Neural cell (in vitro differentiated cells): ENCODE measurements around the gene DIAPH2. TPM values are rescaled to one million over a fixed set of nuclear protein-coding genes. Genes with fewer than 3 reads are reported as not detected.

ENCODE experiments used
- H2AFZ ChIP-seq: fragments of 200-600, 300-800 bp; sonication (generic), shearing (Covaris generic); 2 replicates; pipeline ENCODE4 v1.6.0; 2014; ENCODE audit warnings: low read depth, mild to moderate bottlenecking, antibody characterized with exemption, low read length, moderate library complexity
- H3F3A ChIP-seq: fragments of 200-600 bp; shearing (Covaris generic); 2 replicates; pipeline ENCODE4 v1.6.1; 2016; ENCODE audit warnings: mild to moderate bottlenecking, moderate library complexity, mixed read lengths, antibody characterized with exemption, low read length; ENCODE audit not compliant: insufficient read depth, poor library complexity, severe bottlenecking
- H3K27ac ChIP-seq: fragments of 200-600, 300-800 bp; sonication (generic), shearing (Covaris generic); 2 replicates; pipeline ENCODE4 v1.5.1; 2014; ENCODE audit warnings: mild to moderate bottlenecking, low read length, moderate library complexity
- H3K27me3 ChIP-seq: fragments of 300-800, 200-600 bp; sonication (generic), shearing (Covaris generic); 2 replicates; pipeline ENCODE4 v1.6.0; 2014; ENCODE audit warnings: mild to moderate bottlenecking, low read depth, low read length, moderate library complexity; ENCODE audit not compliant: insufficient read depth
- H3K36me3 ChIP-seq: fragments of 300-800, 200-600 bp; sonication (generic), shearing (Covaris generic); 2 replicates; pipeline ENCODE4 v1.5.1; 2014; ENCODE audit warnings: mild to moderate bottlenecking, antibody characterized with exemption, low read length, moderate library complexity; ENCODE audit not compliant: insufficient read depth
- H3K4me2 ChIP-seq: fragments of 300-800, 200-600 bp; sonication (generic), shearing (Covaris generic); 2 replicates; pipeline ENCODE4 v1.6.0; 2014; ENCODE audit warnings: mild to moderate bottlenecking, low read length
- H3K4me3 ChIP-seq: fragments of 300-800, 200-600 bp; sonication (generic), shearing (Covaris generic); 2 replicates; pipeline ENCODE4 v1.5.1; 2014; ENCODE audit warnings: mild to moderate bottlenecking, low read length, moderate library complexity
- H3K79me2 ChIP-seq: fragments of 200-600 bp; shearing (Covaris generic); replicated peaks from 2 replicates; pipeline ENCODE4 v1.6.0; 2014; ENCODE audit warnings: mild to moderate bottlenecking, low read length, moderate library complexity; ENCODE audit not compliant: insufficient read depth
- H3K9ac ChIP-seq: fragments of 300-800, 200-600 bp; sonication (generic), shearing (Covaris generic); 2 replicates; pipeline ENCODE4 v1.6.1; 2016; ENCODE audit warnings: mild to moderate bottlenecking, low read length, mixed read lengths
- H3K9me2 ChIP-seq: fragments of 200-600 bp; shearing (Covaris generic); 2 replicates; pipeline ENCODE4 v1.6.1; 2016; ENCODE audit warnings: mild to moderate bottlenecking, low read length, mixed read lengths; ENCODE audit not compliant: insufficient read depth
- H3K9me3 ChIP-seq: fragments of 200-600, 300-800 bp; sonication (generic), shearing (Covaris generic); 2 replicates; pipeline ENCODE4 v1.6.1; 2016; ENCODE audit warnings: mild to moderate bottlenecking, mixed run types, low read length, moderate library complexity, mixed read lengths
- H4K20me1 ChIP-seq: fragments of 200-600 bp; shearing (Covaris generic); 2 replicates; pipeline ENCODE4 v1.6.1; 2016; ENCODE audit warnings: mild to moderate bottlenecking, mixed run types; ENCODE audit not compliant: insufficient read depth
- EP300 ChIP-seq: fragments of 450-650 bp; conservative IDR thresholded peaks from 2 replicates; pipeline ENCODE4 v1.6.1; 2014; ENCODE audit warnings: antibody characterized with exemption, mild to moderate bottlenecking, moderate library complexity; ENCODE audit not compliant: poor library complexity, severe bottlenecking
- EZH2 ChIP-seq: fragments of 200-600, 300-800 bp; shearing (Covaris generic), sonication (generic); IDR thresholded peaks from 2 replicates; pipeline ENCODE4 v1.6.1; 2014; ENCODE audit warnings: antibody characterized with exemption, low read length, borderline replicate concordance, mild to moderate bottlenecking; ENCODE audit not compliant: insufficient read depth, poor library complexity, severe bottlenecking
- MXI1 ChIP-seq: fragments of 450-650 bp; conservative IDR thresholded peaks from 2 replicates; pipeline ENCODE4 v1.6.1; 2014; ENCODE audit warnings: antibody characterized with exemption, mild to moderate bottlenecking; ENCODE audit not compliant: poor library complexity, severe bottlenecking
- POLR2AphosphoS5 ChIP-seq: IDR thresholded peaks from 2 replicates; pipeline ENCODE4 v1.6.1; 2012
- RAD21 ChIP-seq: fragments of 450-650 bp; conservative IDR thresholded peaks from 2 replicates; pipeline ENCODE4 v1.6.1; 2014; ENCODE audit warnings: antibody characterized with exemption, mild to moderate bottlenecking, moderate library complexity
- SMC3 ChIP-seq: fragments of 450-650 bp; conservative IDR thresholded peaks from 2 replicates; pipeline ENCODE4 v1.6.1; 2014; ENCODE audit warnings: antibody characterized with exemption, mild to moderate bottlenecking, moderate library complexity; ENCODE audit not compliant: poor library complexity
- TAF1 ChIP-seq: IDR thresholded peaks from 2 replicates; pipeline ENCODE4 v1.6.1; 2012; ENCODE audit warnings: low read depth
- polyA plus RNA-seq: library from polyadenylated mRNA; depleted of rRNA; stranded (reverse); fragments of >200 nt; gene quantifications from 2 replicates; pipeline ENCODE4 v1.2.3, GENCODE V29; 2014
- TF ChIP-seq, protein P1 (sequence below): fragments of 450-650 bp; IDR thresholded peaks from 2 replicates; pipeline ENCODE4 v1.5.1; 2014; ENCODE audit warnings: antibody characterized with exemption, mild to moderate bottlenecking, moderate library complexity; ENCODE audit not compliant: poor library complexity, severe bottlenecking
- TF ChIP-seq, protein P2 (sequence below): IDR thresholded peaks from 2 replicates; pipeline ENCODE4 v1.6.1; 2012; ENCODE audit warnings: borderline replicate concordance

Gene DIAPH2
- polyA plus RNA-seq, 1 donor from 2014 or later: 0.07 TPM

DNA sequence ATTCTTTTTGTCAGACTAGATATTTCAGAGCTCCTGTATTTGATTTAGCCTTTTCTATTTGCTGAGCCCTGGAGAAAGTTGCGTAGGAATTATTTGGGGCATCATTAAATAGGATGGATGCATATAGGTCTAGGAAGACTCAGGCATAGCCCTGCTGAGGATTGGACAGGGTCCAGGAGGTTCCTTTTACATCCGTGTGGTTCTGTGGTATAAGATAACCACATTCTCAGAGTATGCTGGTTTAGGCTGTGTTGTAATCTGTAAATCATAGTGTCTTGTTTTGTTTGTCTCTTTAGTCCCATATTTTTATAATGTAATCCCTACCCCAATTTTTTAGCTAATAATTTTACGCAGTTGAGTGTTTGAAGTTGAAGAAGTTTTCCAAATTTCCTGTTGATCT is 712.7 kb downstream of the DIAPH2 start:
- Histone ChIP-seq H3K9me2 (no peaks in the 10 kb centered on the region), H3K9me3 (no peaks in the 10 kb centered on the region), H3K79me2 (no peaks in the 10 kb centered on the region), H4K20me1 (no peaks in the 10 kb centered on the region), H3K9ac (no peak overlapping the region), H3F3A (no peaks in the 10 kb centered on the region), H3K36me3 (no peaks in the 10 kb centered on the region), H3K4me2 (no peak overlapping the region), H2AFZ (no peak overlapping the region), H3K27me3 (no peaks in the 10 kb centered on the region), H3K4me3 (no peak overlapping the region), H3K27ac (no peak overlapping the region)
- TF ChIP-seq, protein P1, sequence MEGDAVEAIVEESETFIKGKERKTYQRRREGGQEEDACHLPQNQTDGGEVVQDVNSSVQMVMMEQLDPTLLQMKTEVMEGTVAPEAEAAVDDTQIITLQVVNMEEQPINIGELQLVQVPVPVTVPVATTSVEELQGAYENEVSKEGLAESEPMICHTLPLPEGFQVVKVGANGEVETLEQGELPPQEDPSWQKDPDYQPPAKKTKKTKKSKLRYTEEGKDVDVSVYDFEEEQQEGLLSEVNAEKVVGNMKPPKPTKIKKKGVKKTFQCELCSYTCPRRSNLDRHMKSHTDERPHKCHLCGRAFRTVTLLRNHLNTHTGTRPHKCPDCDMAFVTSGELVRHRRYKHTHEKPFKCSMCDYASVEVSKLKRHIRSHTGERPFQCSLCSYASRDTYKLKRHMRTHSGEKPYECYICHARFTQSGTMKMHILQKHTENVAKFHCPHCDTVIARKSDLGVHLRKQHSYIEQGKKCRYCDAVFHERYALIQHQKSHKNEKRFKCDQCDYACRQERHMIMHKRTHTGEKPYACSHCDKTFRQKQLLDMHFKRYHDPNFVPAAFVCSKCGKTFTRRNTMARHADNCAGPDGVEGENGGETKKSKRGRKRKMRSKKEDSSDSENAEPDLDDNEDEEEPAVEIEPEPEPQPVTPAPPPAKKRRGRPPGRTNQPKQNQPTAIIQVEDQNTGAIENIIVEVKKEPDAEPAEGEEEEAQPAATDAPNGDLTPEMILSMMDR: no peak
- TF ChIP-seq SMC3: no peak
- TF ChIP-seq TAF1: no peak
- TF ChIP-seq MXI1: no peak
- no peak for TF ChIP-seq EZH2
- no peak for TF ChIP-seq EP300
- TF ChIP-seq, protein P2, sequence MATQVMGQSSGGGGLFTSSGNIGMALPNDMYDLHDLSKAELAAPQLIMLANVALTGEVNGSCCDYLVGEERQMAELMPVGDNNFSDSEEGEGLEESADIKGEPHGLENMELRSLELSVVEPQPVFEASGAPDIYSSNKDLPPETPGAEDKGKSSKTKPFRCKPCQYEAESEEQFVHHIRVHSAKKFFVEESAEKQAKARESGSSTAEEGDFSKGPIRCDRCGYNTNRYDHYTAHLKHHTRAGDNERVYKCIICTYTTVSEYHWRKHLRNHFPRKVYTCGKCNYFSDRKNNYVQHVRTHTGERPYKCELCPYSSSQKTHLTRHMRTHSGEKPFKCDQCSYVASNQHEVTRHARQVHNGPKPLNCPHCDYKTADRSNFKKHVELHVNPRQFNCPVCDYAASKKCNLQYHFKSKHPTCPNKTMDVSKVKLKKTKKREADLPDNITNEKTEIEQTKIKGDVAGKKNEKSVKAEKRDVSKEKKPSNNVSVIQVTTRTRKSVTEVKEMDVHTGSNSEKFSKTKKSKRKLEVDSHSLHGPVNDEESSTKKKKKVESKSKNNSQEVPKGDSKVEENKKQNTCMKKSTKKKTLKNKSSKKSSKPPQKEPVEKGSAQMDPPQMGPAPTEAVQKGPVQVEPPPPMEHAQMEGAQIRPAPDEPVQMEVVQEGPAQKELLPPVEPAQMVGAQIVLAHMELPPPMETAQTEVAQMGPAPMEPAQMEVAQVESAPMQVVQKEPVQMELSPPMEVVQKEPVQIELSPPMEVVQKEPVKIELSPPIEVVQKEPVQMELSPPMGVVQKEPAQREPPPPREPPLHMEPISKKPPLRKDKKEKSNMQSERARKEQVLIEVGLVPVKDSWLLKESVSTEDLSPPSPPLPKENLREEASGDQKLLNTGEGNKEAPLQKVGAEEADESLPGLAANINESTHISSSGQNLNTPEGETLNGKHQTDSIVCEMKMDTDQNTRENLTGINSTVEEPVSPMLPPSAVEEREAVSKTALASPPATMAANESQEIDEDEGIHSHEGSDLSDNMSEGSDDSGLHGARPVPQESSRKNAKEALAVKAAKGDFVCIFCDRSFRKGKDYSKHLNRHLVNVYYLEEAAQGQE: no peak
- no peak for TF ChIP-seq RAD21
- TF ChIP-seq POLR2AphosphoS5: no peak

DNA sequence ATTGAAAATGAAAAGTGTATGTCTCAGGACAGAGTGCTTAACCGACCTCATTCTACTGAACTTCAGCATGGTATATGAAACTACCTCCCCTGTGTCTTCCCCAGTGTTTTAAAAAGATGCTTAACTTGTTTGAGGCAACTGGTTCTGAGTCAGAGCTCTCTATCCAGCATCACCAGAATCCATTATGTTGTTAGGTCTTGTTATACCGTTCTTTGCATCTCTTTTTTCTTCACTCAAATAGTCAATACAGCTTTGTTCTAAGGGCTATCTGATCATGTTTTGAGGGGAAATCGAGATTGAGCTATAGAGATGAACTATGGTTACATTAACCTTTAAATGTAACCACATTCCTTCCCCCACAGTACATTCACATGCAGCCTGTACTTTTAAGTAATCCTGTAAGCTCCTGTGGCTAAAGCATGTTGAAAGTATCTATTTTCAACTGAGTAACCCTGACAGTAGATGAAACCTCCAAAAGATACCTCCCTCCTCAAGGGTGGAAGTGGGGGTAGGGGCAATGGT is 713.4 kb downstream of the DIAPH2 start:
- Histone ChIP-seq H3K36me3 (no peaks in the 10 kb centered on the region), H3K9me2 (no peaks in the 10 kb centered on the region), H3K79me2 (no peaks in the 10 kb centered on the region), H3K27ac (no peak overlapping the region), H3K9ac (no peak overlapping the region), H3K4me2 (no peak overlapping the region), H3K9me3 (no peaks in the 10 kb centered on the region), H3K27me3 (no peaks in the 10 kb centered on the region), H2AFZ (no peak overlapping the region), H3F3A (no peaks in the 10 kb centered on the region), H3K4me3 (no peak overlapping the region), H4K20me1 (no peaks in the 10 kb centered on the region)
- TF ChIP-seq TAF1 (no peak), POLR2AphosphoS5 (no peak), RAD21 (no peak), SMC3 (no peak), EZH2 (no peak), EP300 (no peak), MXI1 (no peak)
- TF ChIP-seq, protein P2: no peak
- TF ChIP-seq, protein P1: no peak
